Karpas-422 (cell line): ENCODE measurements around the gene EFCAB6. TPM values are rescaled to one million over a fixed set of nuclear protein-coding genes. Genes with fewer than 3 reads are reported as not detected.

ENCODE experiments used
- DNase-seq: peaks from one replicate; pipeline ENCODE4 v3.0.0-alpha.2; 2015
- H2AFZ ChIP-seq: fragments of 200-600 bp; sonication (generic); 2 replicates; pipeline ENCODE4 v1.6.1; 2014; ENCODE audit warnings: antibody characterized with exemption, low read length, mixed read lengths
- H3K27ac ChIP-seq: fragments of 200-600 bp; sonication (generic); 2 replicates; pipeline ENCODE4 v1.5.1; 2014; ENCODE audit warnings: mild to moderate bottlenecking, low read length, moderate library complexity
- H3K27me3 ChIP-seq: fragments of 200-600 bp; sonication (generic); 2 replicates; pipeline ENCODE4 v1.6.1; 2014; ENCODE audit warnings: low read length, mixed read lengths
- H3K36me3 ChIP-seq: fragments of 200-600 bp; sonication (generic); 2 replicates; pipeline ENCODE4 v1.6.1; 2014; ENCODE audit warnings: low read length, mixed read lengths; ENCODE audit not compliant: insufficient read depth
- H3K4me1 ChIP-seq: fragments of 200-600 bp; sonication (generic); 2 replicates; pipeline ENCODE4 v1.6.1; 2014; ENCODE audit warnings: mild to moderate bottlenecking, low read length, mixed read lengths
- H3K4me2 ChIP-seq: fragments of 200-600 bp; sonication (generic); 2 replicates; pipeline ENCODE4 v1.6.1; 2014; ENCODE audit warnings: low read length, low read depth, mild to moderate bottlenecking; ENCODE audit not compliant: poor library complexity, severe bottlenecking
- H3K4me3 ChIP-seq: fragments of 200-600 bp; sonication (generic); 2 replicates; pipeline ENCODE4 v1.5.1; 2014; ENCODE audit warnings: mild to moderate bottlenecking, antibody characterized with exemption, low read length, mixed read lengths
- H3K79me2 ChIP-seq: fragments of 200-600 bp; sonication (generic); 2 replicates; pipeline ENCODE4 v1.6.1; 2014; ENCODE audit warnings: mild to moderate bottlenecking, low read length, mixed read lengths
- H3K9ac ChIP-seq: fragments of 200-600 bp; sonication (generic); 2 replicates; pipeline ENCODE4 v1.6.0; 2014; ENCODE audit warnings: low read length
- H3K9me2 ChIP-seq: fragments of 200-600 bp; sonication (generic), shearing (Covaris generic); replicated peaks from 2 replicates; pipeline ENCODE4 v1.6.0; 2014; ENCODE audit warnings: mild to moderate bottlenecking, low read length, moderate library complexity; ENCODE audit not compliant: insufficient read depth
- H3K9me3 ChIP-seq: fragments of 300-700, 200-600 bp; sonication (generic); 2 replicates; pipeline ENCODE4 v1.6.1; 2014; ENCODE audit warnings: low read length, mixed read lengths
- H4K20me1 ChIP-seq: fragments of 200-600 bp; sonication (generic); 2 replicates; pipeline ENCODE4 v1.6.1; 2014; ENCODE audit warnings: mild to moderate bottlenecking, antibody characterized with exemption, low read length, low read depth; ENCODE audit not compliant: insufficient read depth
- total RNA-seq: library from RNA; depleted of rRNA; stranded (reverse); fragments of >200 nt; shearing (Covaris generic); gene quantifications from 2 replicates; pipeline ENCODE4 v1.2.3, GENCODE V29; 2014; ENCODE audit warnings: low replicate concordance

EFCAB6 gene
- total RNA-seq, 1 experiment from 2014 or later, result not detected

GRCh38 chr22:43515411-43515810, 296.7 kb downstream of the EFCAB6 start:
- Histone ChIP-seq H4K20me1 (no peaks in the 10 kb centered on the region), H3K9me2 (no peaks in the 10 kb centered on the region), H3K4me3 (no peak overlapping the region), H3K4me2 (no peak overlapping the region), H3K4me1 (no peaks in the 10 kb centered on the region), H2AFZ (no peak overlapping the region), H3K9ac (no peak overlapping the region), H3K27me3 (no peaks in the 10 kb centered on the region), H3K27ac (no peak overlapping the region), H3K9me3 (no peaks in the 10 kb centered on the region), H3K79me2 (no peaks in the 10 kb centered on the region), H3K36me3 (no peaks in the 10 kb centered on the region)
- no peak for DNase-seq

- Histone ChIP-seq H3K27me3 (no peaks in the 10 kb centered on the region), H3K4me2 (no peak overlapping the region), H3K79me2 (no peaks in the 10 kb centered on the region), H3K9ac (no peak overlapping the region), H3K9me3 (no peaks in the 10 kb centered on the region), H3K9me2 (no peaks in the 10 kb centered on the region), H3K36me3 (no peaks in the 10 kb centered on the region), H3K4me1 (no peaks in the 10 kb centered on the region), H3K27ac (no peak overlapping the region), H2AFZ (no peak overlapping the region), H4K20me1 (no peaks in the 10 kb centered on the region), H3K4me3 (no peak overlapping the region)
- no peak for DNase-seq
Observed at GRCh38 chr22:43514476-43515157, 297.5 kb downstream of the EFCAB6 start.

GRCh38 chr22:43512279-43512678, 299.8 kb downstream of the EFCAB6 start:
- Histone ChIP-seq H3K4me2 (no peak overlapping the region), H3K79me2 (no peaks in the 10 kb centered on the region), H2AFZ (no peak overlapping the region), H3K27ac (no peak overlapping the region), H3K4me3 (no peak overlapping the region), H3K4me1 (no peaks in the 10 kb centered on the region), H3K9ac (no peak overlapping the region), H3K36me3 (no peaks in the 10 kb centered on the region), H3K9me3 (no peaks in the 10 kb centered on the region), H3K9me2 (no peaks in the 10 kb centered on the region), H3K27me3 (no peaks in the 10 kb centered on the region), H4K20me1 (no peaks in the 10 kb centered on the region)
- DNase-seq, result no peak

GRCh38 chr22:43511276-43511910, 300.7 kb downstream of the EFCAB6 start:
- H3K9me3 ChIP-seq, result no peaks in the 10 kb centered on the region

GRCh38 chr22:43510281-43511070, 301.6 kb downstream of the EFCAB6 start:
- H3K27me3 ChIP-seq, result no peaks in the 10 kb centered on the region
- no peaks in the 10 kb centered on the region for H3K4me1 ChIP-seq
- H3K36me3 ChIP-seq, result no peaks in the 10 kb centered on the region
- H4K20me1 ChIP-seq, result no peaks in the 10 kb centered on the region
- H3K27ac ChIP-seq, result no peak overlapping the region
- no peak overlapping the region for H3K4me3 ChIP-seq
- no peaks in the 10 kb centered on the region for H3K9me3 ChIP-seq
- H3K79me2 ChIP-seq, result no peaks in the 10 kb centered on the region
- H3K9ac ChIP-seq, result no peak overlapping the region
- no peak overlapping the region for H2AFZ ChIP-seq
- no peaks in the 10 kb centered on the region for H3K9me2 ChIP-seq
- no peak overlapping the region for H3K4me2 ChIP-seq
- DNase-seq, result peak; percentile 65

More at GRCh38 chr22:43511276-43511910, 300.7 kb downstream of the EFCAB6 start:
- H3K36me3 ChIP-seq, result no peaks in the 10 kb centered on the region
- H3K4me1 ChIP-seq, result no peaks in the 10 kb centered on the region
- no peak overlapping the region for H3K9ac ChIP-seq
- no peak overlapping the region for H3K27ac ChIP-seq
- no peaks in the 10 kb centered on the region for H3K79me2 ChIP-seq
- no peaks in the 10 kb centered on the region for H4K20me1 ChIP-seq
- no peak overlapping the region for H3K4me2 ChIP-seq
- DNase-seq, result no peak
- no peaks in the 10 kb centered on the region for H3K27me3 ChIP-seq
- H2AFZ ChIP-seq, result no peak overlapping the region
- H3K9me2 ChIP-seq, result no peaks in the 10 kb centered on the region
- H3K4me3 ChIP-seq, result no peak overlapping the region

GRCh38 chr22:43509337-43509736, 302.8 kb downstream of the EFCAB6 start:
- Histone ChIP-seq H3K27me3 (no peaks in the 10 kb centered on the region), H3K79me2 (no peaks in the 10 kb centered on the region), H2AFZ (no peak overlapping the region), H3K9ac (no peak overlapping the region), H3K36me3 (no peaks in the 10 kb centered on the region), H3K4me1 (no peaks in the 10 kb centered on the region), H3K27ac (no peak overlapping the region), H4K20me1 (no peaks in the 10 kb centered on the region), H3K9me3 (no peaks in the 10 kb centered on the region), H3K4me3 (no peak overlapping the region), H3K9me2 (no peaks in the 10 kb centered on the region), H3K4me2 (no peak overlapping the region)
- no peak for DNase-seq

- Histone ChIP-seq H3K9ac (no peak overlapping the region), H4K20me1 (no peaks in the 10 kb centered on the region), H3K4me1 (no peaks in the 10 kb centered on the region), H3K79me2 (no peaks in the 10 kb centered on the region), H3K36me3 (no peaks in the 10 kb centered on the region), H3K4me3 (no peak overlapping the region), H2AFZ (no peak overlapping the region), H3K9me3 (no peaks in the 10 kb centered on the region), H3K9me2 (no peaks in the 10 kb centered on the region), H3K27me3 (no peaks in the 10 kb centered on the region), H3K4me2 (no peak overlapping the region), H3K27ac (no peak overlapping the region)
- no peak for DNase-seq
Observed at GRCh38 chr22:43508489-43508888, 303.6 kb downstream of the EFCAB6 start.

- no peaks in the 10 kb centered on the region for H3K4me1 ChIP-seq
- no peaks in the 10 kb centered on the region for H3K27me3 ChIP-seq
- no peaks in the 10 kb centered on the region for H4K20me1 ChIP-seq
- H3K4me2 ChIP-seq, result no peak overlapping the region
- H3K36me3 ChIP-seq, result no peaks in the 10 kb centered on the region
- H3K27ac ChIP-seq, result no peak overlapping the region
- no peak for DNase-seq
- H3K4me3 ChIP-seq, result no peak overlapping the region
- H3K9ac ChIP-seq, result no peak overlapping the region
- no peaks in the 10 kb centered on the region for H3K9me2 ChIP-seq
- no peaks in the 10 kb centered on the region for H3K79me2 ChIP-seq
- H2AFZ ChIP-seq, result no peak overlapping the region
- H3K9me3 ChIP-seq, result no peaks in the 10 kb centered on the region
Observed at GRCh38 chr22:43507235-43507634, 304.9 kb downstream of the EFCAB6 start.
